GM21381 (cell line): ENCODE data around the gene MXRA8.
"Not testable (repeated sequence)": the region's sequence is repeated elsewhere in the genome, so short reads cannot be mapped to it uniquely, and the experiment has no call there.

Experiments
- ATAC-seq: cut with Tn5 transposase; IDR thresholded peaks from one replicate; pipeline ENCODE4 v1.9.1; 2021; ENCODE audit warnings: mild to moderate bottlenecking, moderate library complexity; ENCODE audit not compliant: unreplicated experiment

Gene MXRA8

GRCh38 chr1:1393014-1393413 is 34.7 kb upstream of the MXRA8 start:
- no peak for ATAC-seq

- no peak for ATAC-seq
Measured at GRCh38 chr1:1391225-1391624, 32.9 kb upstream of the MXRA8 start.

DNA sequence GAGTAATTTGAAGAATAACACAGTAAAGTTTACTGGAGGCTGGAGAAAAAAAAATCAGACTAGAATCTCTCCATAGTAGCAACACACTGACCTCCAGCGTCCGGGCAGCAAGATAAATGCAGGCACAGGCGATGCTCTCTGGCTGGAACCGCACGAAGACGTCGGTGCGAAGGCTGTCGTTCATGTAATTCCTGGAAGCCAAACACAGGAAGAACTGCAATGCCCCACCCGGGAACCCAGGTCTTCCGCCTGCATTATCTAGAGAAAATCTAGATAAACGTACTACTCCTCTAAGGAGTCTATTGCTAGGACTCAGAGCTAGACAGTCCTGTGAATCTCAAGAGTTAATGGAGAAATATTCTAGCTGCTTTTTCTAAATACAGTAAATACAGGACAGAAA is 32.3 kb upstream of the MXRA8 start:
- no peak for ATAC-seq

DNA sequence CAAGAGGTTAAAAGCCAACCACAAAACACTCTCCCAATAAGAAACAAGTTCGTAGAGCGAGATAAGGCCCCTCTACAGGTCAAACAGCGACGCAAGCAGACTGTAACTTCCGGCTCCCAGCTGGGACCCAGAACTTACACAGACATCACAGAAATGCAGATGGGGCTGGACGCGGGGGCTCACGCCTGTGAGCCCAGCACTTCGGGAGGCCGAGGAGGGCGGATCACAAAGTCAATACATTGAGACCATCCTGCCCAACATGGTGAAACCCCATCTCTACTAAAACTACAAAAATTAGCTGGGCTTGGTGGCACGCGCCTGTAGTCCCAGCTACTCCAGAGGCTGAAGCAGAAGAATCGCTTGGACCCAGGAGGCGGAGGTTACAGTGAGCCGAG is 29.7 kb upstream of the MXRA8 start:
- no peak for ATAC-seq

DNA sequence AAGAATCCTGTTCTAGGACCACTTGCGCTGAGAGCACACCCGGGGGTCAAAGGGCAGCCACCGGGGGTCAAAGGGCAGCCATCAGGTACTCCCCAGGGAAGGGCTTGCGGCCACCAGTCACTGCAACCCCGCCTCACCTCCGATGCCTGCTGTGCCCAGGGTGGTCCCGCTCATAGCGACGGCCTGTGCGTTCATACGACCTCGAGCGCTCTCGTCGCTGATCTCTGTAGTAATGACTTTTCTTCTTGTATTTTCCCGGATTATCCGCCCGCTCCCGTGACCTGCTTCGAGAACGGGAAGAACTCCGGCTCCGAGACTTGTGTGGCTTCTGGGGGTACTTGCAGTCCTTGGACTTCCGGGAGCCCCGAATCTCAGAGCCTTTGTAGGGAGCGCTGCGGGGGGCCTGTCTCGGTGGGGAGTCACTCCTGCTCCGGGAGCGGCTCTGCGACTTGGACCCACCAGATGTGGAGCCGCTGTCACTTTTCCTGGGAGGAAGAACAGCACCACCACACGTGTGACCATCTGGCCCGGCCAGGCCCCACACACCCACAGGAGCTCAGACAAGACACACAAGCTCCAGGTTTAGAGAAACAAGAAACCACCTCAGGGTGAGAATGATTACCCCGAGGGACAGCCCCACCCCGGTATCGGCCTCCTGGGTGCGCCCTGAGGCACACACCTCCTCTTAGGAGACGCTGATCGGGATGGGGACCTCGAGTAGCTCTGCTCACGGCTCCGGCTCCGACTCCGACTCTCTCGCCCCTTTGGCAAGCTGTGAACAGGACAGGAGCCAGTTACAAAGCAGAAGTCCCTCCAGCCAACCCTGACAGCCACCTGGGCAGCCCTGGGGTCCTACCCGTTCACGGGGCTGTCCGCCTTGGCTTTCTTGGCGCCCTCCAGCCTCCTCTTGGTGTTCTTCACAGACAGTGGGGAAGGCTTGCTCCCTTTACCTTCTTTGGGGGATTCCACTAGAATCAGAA is 29.0 kb upstream of the MXRA8 start:
- no peak for ATAC-seq

GRCh38 chr1:1385931-1386330 is 27.6 kb upstream of the MXRA8 start:
- no peak for ATAC-seq

- ATAC-seq, result not testable (repeated sequence)
Measured at GRCh38 chr1:1385339-1385738, 27.0 kb upstream of the MXRA8 start.

- ATAC-seq, result no peak
Measured at GRCh38 chr1:1381294-1381693, 22.9 kb upstream of the MXRA8 start.

DNA sequence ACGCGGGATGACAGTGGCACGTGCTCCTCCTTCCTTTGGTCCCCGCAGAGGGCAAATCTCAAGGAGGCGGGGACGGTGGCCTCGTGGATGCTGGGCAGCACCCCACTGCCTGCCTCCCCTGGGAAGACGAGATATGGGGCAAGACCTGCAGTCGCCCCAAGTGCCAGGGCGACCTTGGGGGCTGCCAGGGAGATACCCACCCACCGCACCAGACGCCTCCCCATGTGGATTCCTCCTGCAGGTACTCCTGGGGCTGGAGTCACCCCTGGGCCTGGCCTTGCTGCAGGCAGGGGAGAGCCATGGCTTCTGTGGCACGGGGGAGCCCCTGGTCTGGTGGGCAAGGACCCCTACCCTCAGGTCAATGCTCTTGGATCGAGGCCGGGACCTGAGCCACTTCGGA is 22.5 kb upstream of the MXRA8 start:
- no peak for ATAC-seq

- no peak for ATAC-seq
Measured at GRCh38 chr1:1377540-1378205, 19.3 kb upstream of the MXRA8 start.

DNA sequence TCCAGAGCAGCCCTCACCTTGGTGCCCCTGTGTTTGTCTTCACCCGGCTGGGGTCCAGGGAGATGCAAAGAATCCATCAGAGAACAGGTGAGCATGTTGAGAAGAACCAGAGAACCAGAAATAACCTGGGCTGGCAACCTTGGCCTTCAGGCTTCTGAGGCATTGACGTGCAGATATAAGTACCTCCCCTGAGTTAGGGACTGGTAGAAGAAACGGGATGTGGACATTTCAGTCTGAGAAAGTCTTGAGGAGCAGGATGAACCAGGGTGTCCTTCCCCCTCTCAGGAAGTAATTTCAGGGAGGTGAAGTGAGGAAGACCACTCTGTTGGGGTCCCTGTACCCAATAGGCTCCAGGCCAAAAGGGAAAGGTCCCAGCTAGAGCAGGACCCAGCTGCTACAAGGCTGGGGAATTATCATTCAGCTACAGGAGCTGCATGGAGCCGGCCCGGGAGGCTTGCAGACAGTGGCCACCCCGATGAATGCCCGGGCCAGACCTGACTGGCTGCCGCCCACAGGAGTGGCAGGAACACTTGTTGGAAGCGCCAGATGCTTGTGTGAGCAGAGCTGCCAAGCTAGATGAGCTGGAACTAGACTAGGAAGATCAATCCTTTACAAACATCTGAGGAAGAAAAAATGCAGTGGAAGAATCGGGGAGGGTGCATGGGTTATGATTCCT is 18.3 kb upstream of the MXRA8 start:
- no peak for ATAC-seq

GRCh38 chr1:1374929-1375662 is 16.7 kb upstream of the MXRA8 start, which contains the start of gene AURKAIP1:
TSS of gene AURKAIP1 (minus strand) at chr1:1375207. CDS start at chr1:1374756, 451 bp downstream.
- ATAC-seq, result peak; percentile 78

DNA sequence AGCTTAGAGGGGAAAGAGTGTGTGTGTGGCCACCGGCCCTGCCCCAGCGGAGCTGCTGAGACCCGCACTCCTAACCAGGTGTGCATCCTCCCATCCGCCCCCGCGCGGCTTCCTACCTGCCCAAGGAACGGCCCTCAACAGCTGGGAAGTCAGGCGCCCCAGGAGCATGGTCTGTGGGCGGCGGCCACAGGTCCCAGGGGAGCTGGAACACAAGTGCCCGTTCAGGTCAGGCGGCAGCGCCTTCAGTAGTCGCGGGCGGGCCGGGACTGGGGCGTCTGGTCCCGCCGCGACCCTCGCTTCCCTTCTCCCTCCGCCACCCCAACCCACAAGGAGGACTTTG is 16.2 kb upstream of the MXRA8 start:
- ATAC-seq, result peak; percentile 3

- no peak for ATAC-seq
Measured at GRCh38 chr1:1373815-1374588, 15.6 kb upstream of the MXRA8 start.

DNA sequence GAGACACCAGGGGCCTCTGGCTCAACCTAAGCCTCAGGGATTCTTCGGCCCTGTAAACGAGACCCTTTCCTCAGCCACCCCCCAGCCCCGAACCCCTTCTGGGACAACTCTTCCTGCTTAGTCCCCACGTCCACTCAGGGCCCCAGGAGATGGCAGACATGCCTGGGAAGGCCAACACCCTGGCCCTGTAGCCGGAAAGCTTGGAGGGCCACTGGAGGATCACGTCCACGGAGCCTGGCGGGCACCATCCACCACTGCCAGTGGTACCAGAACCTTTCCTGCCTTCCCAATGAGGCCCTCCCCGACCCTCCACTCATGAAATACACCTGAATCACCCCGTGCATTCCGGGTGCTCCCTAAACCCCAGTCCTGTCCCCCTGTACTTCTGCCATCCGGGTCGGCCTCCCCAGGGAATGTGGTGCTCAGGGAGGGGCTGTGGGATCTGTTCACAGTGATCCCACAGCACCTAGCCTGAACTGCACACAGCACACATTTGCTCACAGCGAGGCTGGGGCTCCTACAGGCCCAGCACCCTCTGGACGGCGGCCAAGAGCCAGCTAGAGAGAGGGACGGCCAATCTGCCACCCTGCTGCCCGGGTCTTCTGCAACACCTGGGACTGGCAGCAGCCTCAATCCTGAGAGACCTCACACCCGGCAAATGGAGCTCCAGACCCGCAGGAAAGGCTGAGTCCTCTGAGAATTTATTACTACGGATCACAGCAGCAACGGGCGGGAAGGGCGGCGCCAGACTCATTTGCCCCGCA is 14.9 kb upstream of the MXRA8 start:
- ATAC-seq, result no peak

GRCh38 chr1:1371746-1372711 is 13.7 kb upstream of the MXRA8 start:
- ATAC-seq, result no peak

DNA sequence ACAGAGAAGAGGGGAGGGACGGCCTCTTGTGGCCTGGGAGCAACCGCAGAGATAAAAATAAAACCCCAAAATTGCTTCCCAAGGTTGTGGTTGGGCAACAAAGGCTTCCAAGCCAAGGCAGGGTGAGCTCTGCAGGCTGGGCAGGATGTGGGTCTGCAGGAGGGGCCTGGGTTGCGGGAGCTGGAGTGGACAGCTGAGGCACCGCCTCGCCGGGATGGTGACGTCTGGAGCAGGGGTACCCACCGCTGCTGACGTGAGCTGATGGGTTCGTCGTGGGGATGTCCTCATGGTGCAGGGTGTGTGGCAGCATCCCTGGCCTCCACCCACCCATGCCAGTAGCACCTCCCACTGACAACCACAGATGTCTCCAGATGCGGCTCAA is 13.0 kb upstream of the MXRA8 start:
- no peak for ATAC-seq

DNA sequence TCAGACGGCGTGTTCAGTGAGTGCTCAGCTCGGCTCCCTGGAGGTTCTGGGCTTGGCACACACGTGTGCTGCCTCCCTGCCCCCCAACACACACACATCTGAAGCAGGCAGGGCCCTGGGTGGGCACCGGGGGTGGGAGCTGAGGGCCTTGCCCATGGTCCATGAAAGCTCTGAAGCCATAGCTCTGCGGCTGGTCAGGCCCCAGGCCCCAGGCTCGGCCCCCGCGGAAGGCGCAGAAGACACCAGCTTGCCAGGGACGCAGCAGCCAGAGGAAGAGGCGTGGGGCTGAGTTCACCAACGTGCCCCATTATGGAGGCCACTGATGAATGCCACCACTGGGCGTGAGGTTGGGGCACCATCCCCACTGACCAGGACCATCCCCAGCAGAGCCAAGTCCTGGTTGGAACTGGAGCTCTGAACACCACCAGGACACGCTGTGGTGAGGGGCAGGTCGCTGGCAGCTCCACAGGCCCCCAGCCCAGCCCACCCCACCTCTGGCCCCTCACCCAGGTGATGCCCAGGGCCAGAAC is 12.5 kb upstream of the MXRA8 start:
- ATAC-seq, result no peak
